Measurements from ENCODE around the gene ZNF324. TPM values are rescaled to one million over a fixed set of nuclear protein-coding genes. Genes with fewer than 3 reads are reported as not detected.

Gene ZNF324
- total and polyA plus RNA-seq, 9 of the 15 experiments (the other 6 are each of a cell fraction or from before 2014, with no cell fraction given), result 0.92 to 16.4 (median 5.3) TPM

GRCh38 chr19:58499021-58499927 lies 32.4 kb downstream of the ZNF324 start (continued):
- TF ChIP-seq, protein P1, sequence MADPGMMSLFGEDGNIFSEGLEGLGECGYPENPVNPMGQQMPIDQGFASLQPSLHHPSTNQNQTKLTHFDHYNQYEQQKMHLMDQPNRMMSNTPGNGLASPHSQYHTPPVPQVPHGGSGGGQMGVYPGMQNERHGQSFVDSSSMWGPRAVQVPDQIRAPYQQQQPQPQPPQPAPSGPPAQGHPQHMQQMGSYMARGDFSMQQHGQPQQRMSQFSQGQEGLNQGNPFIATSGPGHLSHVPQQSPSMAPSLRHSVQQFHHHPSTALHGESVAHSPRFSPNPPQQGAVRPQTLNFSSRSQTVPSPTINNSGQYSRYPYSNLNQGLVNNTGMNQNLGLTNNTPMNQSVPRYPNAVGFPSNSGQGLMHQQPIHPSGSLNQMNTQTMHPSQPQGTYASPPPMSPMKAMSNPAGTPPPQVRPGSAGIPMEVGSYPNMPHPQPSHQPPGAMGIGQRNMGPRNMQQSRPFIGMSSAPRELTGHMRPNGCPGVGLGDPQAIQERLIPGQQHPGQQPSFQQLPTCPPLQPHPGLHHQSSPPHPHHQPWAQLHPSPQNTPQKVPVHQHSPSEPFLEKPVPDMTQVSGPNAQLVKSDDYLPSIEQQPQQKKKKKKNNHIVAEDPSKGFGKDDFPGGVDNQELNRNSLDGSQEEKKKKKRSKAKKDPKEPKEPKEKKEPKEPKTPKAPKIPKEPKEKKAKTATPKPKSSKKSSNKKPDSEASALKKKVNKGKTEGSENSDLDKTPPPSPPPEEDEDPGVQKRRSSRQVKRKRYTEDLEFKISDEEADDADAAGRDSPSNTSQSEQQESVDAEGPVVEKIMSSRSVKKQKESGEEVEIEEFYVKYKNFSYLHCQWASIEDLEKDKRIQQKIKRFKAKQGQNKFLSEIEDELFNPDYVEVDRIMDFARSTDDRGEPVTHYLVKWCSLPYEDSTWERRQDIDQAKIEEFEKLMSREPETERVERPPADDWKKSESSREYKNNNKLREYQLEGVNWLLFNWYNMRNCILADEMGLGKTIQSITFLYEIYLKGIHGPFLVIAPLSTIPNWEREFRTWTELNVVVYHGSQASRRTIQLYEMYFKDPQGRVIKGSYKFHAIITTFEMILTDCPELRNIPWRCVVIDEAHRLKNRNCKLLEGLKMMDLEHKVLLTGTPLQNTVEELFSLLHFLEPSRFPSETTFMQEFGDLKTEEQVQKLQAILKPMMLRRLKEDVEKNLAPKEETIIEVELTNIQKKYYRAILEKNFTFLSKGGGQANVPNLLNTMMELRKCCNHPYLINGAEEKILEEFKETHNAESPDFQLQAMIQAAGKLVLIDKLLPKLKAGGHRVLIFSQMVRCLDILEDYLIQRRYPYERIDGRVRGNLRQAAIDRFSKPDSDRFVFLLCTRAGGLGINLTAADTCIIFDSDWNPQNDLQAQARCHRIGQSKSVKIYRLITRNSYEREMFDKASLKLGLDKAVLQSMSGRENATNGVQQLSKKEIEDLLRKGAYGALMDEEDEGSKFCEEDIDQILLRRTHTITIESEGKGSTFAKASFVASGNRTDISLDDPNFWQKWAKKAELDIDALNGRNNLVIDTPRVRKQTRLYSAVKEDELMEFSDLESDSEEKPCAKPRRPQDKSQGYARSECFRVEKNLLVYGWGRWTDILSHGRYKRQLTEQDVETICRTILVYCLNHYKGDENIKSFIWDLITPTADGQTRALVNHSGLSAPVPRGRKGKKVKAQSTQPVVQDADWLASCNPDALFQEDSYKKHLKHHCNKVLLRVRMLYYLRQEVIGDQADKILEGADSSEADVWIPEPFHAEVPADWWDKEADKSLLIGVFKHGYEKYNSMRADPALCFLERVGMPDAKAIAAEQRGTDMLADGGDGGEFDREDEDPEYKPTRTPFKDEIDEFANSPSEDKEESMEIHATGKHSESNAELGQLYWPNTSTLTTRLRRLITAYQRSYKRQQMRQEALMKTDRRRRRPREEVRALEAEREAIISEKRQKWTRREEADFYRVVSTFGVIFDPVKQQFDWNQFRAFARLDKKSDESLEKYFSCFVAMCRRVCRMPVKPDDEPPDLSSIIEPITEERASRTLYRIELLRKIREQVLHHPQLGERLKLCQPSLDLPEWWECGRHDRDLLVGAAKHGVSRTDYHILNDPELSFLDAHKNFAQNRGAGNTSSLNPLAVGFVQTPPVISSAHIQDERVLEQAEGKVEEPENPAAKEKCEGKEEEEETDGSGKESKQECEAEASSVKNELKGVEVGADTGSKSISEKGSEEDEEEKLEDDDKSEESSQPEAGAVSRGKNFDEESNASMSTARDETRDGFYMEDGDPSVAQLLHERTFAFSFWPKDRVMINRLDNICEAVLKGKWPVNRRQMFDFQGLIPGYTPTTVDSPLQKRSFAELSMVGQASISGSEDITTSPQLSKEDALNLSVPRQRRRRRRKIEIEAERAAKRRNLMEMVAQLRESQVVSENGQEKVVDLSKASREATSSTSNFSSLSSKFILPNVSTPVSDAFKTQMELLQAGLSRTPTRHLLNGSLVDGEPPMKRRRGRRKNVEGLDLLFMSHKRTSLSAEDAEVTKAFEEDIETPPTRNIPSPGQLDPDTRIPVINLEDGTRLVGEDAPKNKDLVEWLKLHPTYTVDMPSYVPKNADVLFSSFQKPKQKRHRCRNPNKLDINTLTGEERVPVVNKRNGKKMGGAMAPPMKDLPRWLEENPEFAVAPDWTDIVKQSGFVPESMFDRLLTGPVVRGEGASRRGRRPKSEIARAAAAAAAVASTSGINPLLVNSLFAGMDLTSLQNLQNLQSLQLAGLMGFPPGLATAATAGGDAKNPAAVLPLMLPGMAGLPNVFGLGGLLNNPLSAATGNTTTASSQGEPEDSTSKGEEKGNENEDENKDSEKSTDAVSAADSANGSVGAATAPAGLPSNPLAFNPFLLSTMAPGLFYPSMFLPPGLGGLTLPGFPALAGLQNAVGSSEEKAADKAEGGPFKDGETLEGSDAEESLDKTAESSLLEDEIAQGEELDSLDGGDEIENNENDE (IDR thresholded peaks at IDR 0.05; ENCODE audit: low read depth, low read length), result peak; percentile 50
- no peak for TF ChIP-seq ZNF707 (CRISPR knock-in tag; conservative IDR thresholded peaks at IDR 0.05)
- peak; percentile 79 for TF ChIP-seq PKNOX1 (IDR thresholded peaks at IDR 0.05)
- no peak for TF ChIP-seq GABPB2 (CRISPR knock-in tag; conservative IDR thresholded peaks at IDR 0.05)
- TF ChIP-seq NFYB (IDR thresholded peaks at IDR 0.05; ENCODE audit: extremely low read depth, insufficient read length), result no peak
- no peak for TF ChIP-seq MCM2 (IDR thresholded peaks at IDR 0.05; ENCODE audit: low read depth)
- TF ChIP-seq RBM22 (IDR thresholded peaks at IDR 0.05; ENCODE audit: low read depth, low read length, poor library complexity, severe bottlenecking), result peak; percentile 74
- peak; percentile 79 for TF ChIP-seq NEUROD1 (IDR thresholded peaks at IDR 0.05; ENCODE audit: borderline replicate concordance, low read depth, low read length, partially characterized antibody)
- no peak for TF ChIP-seq NFATC3 (IDR thresholded peaks at IDR 0.05)
- TF ChIP-seq, protein P2, sequence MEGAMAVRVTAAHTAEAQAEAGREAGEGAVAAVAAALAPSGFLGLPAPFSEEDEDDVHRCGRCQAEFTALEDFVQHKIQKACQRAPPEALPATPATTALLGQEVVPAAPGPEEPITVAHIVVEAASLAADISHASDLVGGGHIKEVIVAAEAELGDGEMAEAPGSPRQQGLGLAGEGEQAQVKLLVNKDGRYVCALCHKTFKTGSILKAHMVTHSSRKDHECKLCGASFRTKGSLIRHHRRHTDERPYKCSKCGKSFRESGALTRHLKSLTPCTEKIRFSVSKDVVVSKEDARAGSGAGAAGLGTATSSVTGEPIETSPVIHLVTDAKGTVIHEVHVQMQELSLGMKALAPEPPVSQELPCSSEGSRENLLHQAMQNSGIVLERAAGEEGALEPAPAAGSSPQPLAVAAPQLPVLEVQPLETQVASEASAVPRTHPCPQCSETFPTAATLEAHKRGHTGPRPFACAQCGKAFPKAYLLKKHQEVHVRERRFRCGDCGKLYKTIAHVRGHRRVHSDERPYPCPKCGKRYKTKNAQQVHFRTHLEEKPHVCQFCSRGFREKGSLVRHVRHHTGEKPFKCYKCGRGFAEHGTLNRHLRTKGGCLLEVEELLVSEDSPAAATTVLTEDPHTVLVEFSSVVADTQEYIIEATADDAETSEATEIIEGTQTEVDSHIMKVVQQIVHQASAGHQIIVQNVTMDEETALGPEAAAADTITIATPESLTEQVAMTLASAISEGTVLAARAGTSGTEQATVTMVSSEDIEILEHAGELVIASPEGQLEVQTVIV (CRISPR knock-in tag; IDR thresholded peaks at IDR 0.05; ENCODE audit: borderline replicate concordance), result no peak
- TF ChIP-seq KAT8 (IDR thresholded peaks at IDR 0.05; ENCODE audit: low read depth), result no peak
- TF ChIP-seq BHLHE40 (IDR thresholded peaks at IDR 0.05; ENCODE audit: low read length), result peak; percentile 55; the same call in 1 of the 2 replicates
- no peak for TF ChIP-seq BCL6 (CRISPR knock-in tag; IDR thresholded peaks at IDR 0.05)

Data from K562 (cell line).